NOMO-1 treated with DMSO at 0.1 percent for 48 hours (cell line): ENCODE results near the gene AKT1.

Experiments used
- DNase-seq: peaks from one replicate; lab custom pipeline; 2025; ENCODE audit not compliant: unreplicated experiment; lab: John Stamatoyannopoulos, UW

AKT1 gene

GRCh38 chr14:104773505-104774452 is 21.8 kb downstream of the AKT1 start:
- DNase-seq, result no peak

GRCh38 chr14:104772707-104773504 is 22.6 kb downstream of the AKT1 start:
- no peak for DNase-seq

- no peak for DNase-seq
Measured at GRCh38 chr14:104771918-104772706, 23.4 kb downstream of the AKT1 start.

- DNase-seq, result no peak
Measured at GRCh38 chr14:104771374-104771773, 24.2 kb downstream of the AKT1 start.

GRCh38 chr14:104770851-104771272 is 24.7 kb downstream of the AKT1 start:
- no peak for DNase-seq

GRCh38 chr14:104770072-104770579 is 25.4 kb downstream of the AKT1 start:
- DNase-seq, result no peak

GRCh38 chr14:104769324-104770071 is 26.1 kb downstream of the AKT1 start:
- DNase-seq, result no peak

GRCh38 chr14:104768437-104769323 is 26.9 kb downstream of the AKT1 start:
- peak; percentile 64 for DNase-seq

GRCh38 chr14:104767634-104767918 is 28.0 kb downstream of the AKT1 start:
- DNase-seq, result no peak

GRCh38 chr14:104766863-104767633 is 28.5 kb downstream of the AKT1 start:
- DNase-seq, result no peak

- DNase-seq, result no peak
Measured at GRCh38 chr14:104766256-104766862, 29.2 kb downstream of the AKT1 start.

- DNase-seq, result no peak
Measured at GRCh38 chr14:104765517-104765916, 30.0 kb downstream of the AKT1 start.

GRCh38 chr14:104758981-104759969 is 36.3 kb downstream of the AKT1 start:
- no peak for DNase-seq

- no peak for DNase-seq
Measured at GRCh38 chr14:104757681-104758392, 37.7 kb downstream of the AKT1 start.

- DNase-seq, result no peak
Measured at GRCh38 chr14:104757238-104757585, 38.3 kb downstream of the AKT1 start.

GRCh38 chr14:104756477-104757237 is 38.9 kb downstream of the AKT1 start:
- DNase-seq, result no peak
